WERI-Rb-1 (cell line): ENCODE results near the gene PSAP.
A peak's percentile ranks its signal among the peaks of the same experiment; 100 is the strongest.

Experiments
- DNase-seq: peaks from one replicate; pipeline ENCODE4 v3.0.0-alpha.2; 2020
- H3K27ac ChIP-seq: fragments of 250-450 bp; sonication (Bioruptor Pico); 2 replicates; pipeline ENCODE4 v1.5.1; 2020; ENCODE audit warnings: mild to moderate bottlenecking, moderate library complexity
- H3K27me3 ChIP-seq: fragments of 250-450 bp; sonication (Bioruptor Pico); 2 replicates; pipeline ENCODE4 v1.5.1; 2021; ENCODE audit warnings: mild to moderate bottlenecking, low read depth, moderate library complexity; ENCODE audit not compliant: insufficient read depth, severe bottlenecking
- H3K36me3 ChIP-seq: fragments of 250-450 bp; sonication (Bioruptor Pico); 2 replicates; pipeline ENCODE4 v1.5.1; 2020; ENCODE audit warnings: mild to moderate bottlenecking, moderate library complexity
- H3K4me3 ChIP-seq: 2 replicates; pipeline ENCODE4 v1.5.1; 2011; ENCODE audit warnings: low read depth, mild to moderate bottlenecking, control low read depth, low read length
- H3K9me3 ChIP-seq: fragments of 250-450 bp; sonication (Bioruptor Pico); 2 replicates; pipeline ENCODE4 v1.5.1; 2021; ENCODE audit warnings: mild to moderate bottlenecking, moderate library complexity; ENCODE audit not compliant: severe bottlenecking
- CTCF ChIP-seq: IDR thresholded peaks from 2 replicates; pipeline ENCODE4 v1.5.1; 2011; ENCODE audit warnings: low read depth, mild to moderate bottlenecking, control low read depth, inconsistent platforms, low read length

The PSAP gene

DNA sequence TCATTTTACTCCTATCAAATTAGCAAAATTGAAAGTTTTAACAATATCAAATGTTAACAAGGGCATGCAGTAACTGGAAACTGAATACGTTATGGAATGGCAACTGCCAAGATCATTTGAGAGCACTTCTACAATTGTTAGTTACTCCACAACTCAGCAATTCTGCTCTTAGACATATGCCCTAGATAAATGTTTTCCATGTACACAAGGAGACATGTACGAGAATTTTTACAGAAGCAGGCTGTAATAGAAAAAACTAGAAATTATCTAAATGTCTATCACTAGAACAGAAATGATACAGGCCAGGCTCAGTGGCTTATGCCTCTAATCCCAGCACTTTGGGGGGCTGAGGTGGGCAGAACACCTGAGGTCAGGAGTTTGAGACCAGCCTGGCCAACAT is 7.0 kb downstream of the PSAP start:
- TF ChIP-seq CTCF = no peak
- H3K27ac ChIP-seq = no peak overlapping the region
- DNase-seq = no peak
- H3K27me3 ChIP-seq = no peaks in the 10 kb centered on the region
- H3K9me3 ChIP-seq = no peaks in the 10 kb centered on the region
- no peak overlapping the region for H3K4me3 ChIP-seq
- peaks cover 17% of the 10 kb centered on the region for H3K36me3 ChIP-seq

DNA sequence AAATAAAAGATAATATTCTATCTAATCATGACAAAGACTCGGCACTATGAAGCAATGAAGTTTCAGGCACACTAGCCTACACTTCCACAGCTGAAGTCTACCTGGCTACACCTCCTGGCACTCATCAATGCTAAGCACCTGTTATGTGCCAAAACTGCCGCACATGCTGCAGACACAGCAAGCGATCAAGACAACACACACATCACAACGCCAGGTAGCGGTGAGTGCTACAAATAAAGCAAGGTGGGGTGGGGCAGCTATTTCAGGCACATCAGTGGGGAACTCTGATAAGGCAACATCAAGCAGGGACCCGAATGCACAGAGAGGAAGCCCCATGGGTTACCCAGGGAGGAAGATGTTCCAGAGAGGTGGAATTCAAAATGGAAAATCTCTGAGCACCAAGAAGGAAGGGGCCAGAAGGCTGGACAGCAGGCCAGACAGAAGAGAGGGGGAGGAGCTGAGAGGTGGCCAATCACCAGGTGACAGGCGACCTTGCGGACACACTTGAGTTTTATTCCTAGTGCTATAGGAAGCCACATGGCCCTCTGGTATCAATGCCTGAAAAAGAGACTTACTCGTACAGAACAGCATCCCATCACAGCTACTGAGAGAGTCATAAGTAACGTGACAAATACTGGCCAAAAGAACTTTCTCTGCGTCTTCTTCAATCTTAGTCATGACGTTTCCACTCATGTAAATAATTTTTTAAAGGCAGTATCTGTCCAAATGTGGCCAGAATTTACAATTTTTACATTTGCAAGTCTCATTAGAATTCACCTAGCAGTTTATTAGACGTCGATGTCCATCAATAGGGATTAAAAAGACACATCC is 8.0 kb downstream of the PSAP start:
- Histone ChIP-seq H3K36me3 (peaks cover 7% of the 10 kb centered on the region), H3K9me3 (no peaks in the 10 kb centered on the region), H3K4me3 (no peak overlapping the region), H3K27me3 (no peaks in the 10 kb centered on the region), H3K27ac (no peak overlapping the region)
- TF ChIP-seq CTCF = no peak
- DNase-seq = no peak

DNA sequence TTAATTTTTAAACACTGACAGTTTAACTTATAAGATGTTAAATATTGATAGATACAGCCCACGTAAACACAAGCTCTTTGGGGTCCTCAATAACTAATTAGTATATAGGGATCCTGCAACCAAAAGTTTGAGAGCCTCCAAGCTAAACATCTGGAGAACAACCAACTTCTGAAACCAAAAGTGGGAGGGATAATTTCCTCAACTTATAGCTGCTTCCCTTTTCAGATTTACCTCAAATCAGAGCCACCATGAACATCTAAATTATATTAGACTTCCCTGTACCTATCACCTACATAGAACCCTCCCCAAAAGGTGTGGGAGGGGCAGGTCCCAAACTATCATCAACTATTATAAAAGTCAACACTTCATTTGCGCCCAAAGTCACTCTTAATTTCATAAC is 8.6 kb downstream of the PSAP start:
- no peak for TF ChIP-seq CTCF
- DNase-seq = no peak
- Histone ChIP-seq H3K9me3 (no peaks in the 10 kb centered on the region), H3K4me3 (no peak overlapping the region), H3K27me3 (no peaks in the 10 kb centered on the region), H3K36me3 (peaks cover 4% of the 10 kb centered on the region), H3K27ac (no peak overlapping the region)

DNA sequence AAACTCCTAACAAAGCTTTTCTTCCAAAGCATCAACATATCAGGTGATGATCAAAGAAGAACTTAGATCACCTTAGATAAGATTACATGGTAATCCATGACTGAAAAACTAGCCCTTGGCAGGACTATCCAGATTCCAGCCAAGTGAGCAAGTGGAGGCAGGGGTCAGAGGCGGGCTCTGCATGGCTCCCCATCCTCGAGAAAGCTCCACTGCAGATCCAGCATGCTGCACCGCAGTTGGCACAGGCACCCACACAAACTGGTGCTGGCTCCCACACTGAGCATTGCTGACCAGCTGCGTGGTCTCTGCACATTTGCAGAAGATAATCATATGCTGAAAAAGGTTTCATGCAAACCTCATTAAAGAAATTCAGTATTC is 10.1 kb downstream of the PSAP start:
- H3K27ac ChIP-seq = no peak overlapping the region
- DNase-seq = no peak
- H3K36me3 ChIP-seq = peaks cover 4% of the 10 kb centered on the region
- TF ChIP-seq CTCF = no peak
- H3K9me3 ChIP-seq = no peaks in the 10 kb centered on the region
- no peak overlapping the region for H3K4me3 ChIP-seq
- H3K27me3 ChIP-seq = no peaks in the 10 kb centered on the region

DNA sequence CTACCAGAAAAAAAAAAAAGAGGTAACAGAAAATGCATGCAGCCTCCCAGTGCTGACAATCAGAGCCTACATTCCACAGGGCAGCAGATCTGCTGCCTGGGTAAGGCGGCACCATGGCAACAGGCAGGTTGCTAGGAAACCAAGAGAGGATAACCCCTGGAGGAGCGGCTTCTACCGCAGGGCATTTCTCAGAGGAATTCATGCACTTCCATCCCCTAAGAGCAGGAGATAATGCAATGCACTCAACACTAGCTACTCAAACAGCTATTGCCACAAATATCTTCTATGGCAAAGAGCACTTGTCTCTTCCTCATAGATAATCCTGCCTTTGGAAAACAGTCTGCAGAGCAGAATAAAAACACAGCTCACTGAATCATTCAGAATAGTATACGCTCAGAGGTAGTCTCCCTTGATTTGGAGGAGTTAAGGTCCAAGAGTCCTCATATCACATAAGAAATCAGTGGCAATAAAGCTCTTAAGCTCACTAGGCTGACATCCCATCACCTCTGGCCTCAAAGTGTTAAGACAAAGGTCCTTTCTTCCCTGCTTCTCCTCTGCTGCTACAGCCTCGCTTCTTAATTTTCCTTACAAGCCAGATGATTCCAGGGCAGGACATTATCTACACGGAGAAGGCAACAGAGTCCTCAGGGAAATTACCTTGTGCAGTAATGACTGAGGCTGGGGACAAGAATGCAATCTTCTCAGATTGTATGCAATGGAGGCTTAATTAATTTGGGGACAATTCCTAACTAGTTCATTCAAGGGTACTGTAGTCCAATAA is 10.7 kb downstream of the PSAP start:
- no peaks in the 10 kb centered on the region for H3K9me3 ChIP-seq
- no peak overlapping the region for H3K4me3 ChIP-seq
- H3K36me3 ChIP-seq = peaks cover 4% of the 10 kb centered on the region
- DNase-seq = peak; percentile 92
- TF ChIP-seq CTCF = no peak
- H3K27ac ChIP-seq = no peak overlapping the region
- H3K27me3 ChIP-seq = no peaks in the 10 kb centered on the region
